Muscle of leg (tissue), 11 donors: Measurements from ENCODE around the gene TM4SF1. TPM values are rescaled to one million over a fixed set of nuclear protein-coding genes. Genes with fewer than 3 reads are reported as not detected.

ENCODE experiments used
- DNase-seq: peaks from one replicate; pipeline ENCODE4 v3.0.0; 2013
- H3K27ac ChIP-seq: one replicate; pipeline ENCODE4 v1.5.1; 2013; ENCODE audit warnings: mild to moderate bottlenecking, low read length, control low read depth
- H3K27me3 ChIP-seq: one replicate; pipeline ENCODE4 v1.6.1; 2013; ENCODE audit warnings: low read length; ENCODE audit not compliant: control insufficient read depth, insufficient read depth
- H3K36me3 ChIP-seq: one replicate; pipeline ENCODE4 v1.6.1; 2013; ENCODE audit warnings: low read length; ENCODE audit not compliant: control insufficient read depth, insufficient read depth
- H3K4me1 ChIP-seq: one replicate; pipeline ENCODE4 v1.6.1; 2013; ENCODE audit warnings: low read length; ENCODE audit not compliant: control insufficient read depth, insufficient read depth
- H3K4me3 ChIP-seq: one replicate; pipeline ENCODE4 v1.5.1; 2013; ENCODE audit warnings: low read length, control low read depth
- H3K9me3 ChIP-seq: replicated peaks from 2 replicates; pipeline ENCODE4 v1.6.1; 2013; ENCODE audit warnings: low read depth, low read length; ENCODE audit not compliant: control insufficient read depth
- WGBS: methylation state at CpG from one replicate; pipeline ENCODE4 v1.1.5; 2013; ENCODE audit warnings: missing lambda C conversion rate; ENCODE audit not compliant: insufficient coverage; 5-methylcytosine and 5-hydroxymethylcytosine counted together
- polyA plus RNA-seq, 8 donors: library from polyadenylated mRNA; unstranded; fragments of 120-200 nt; gene quantifications; one replicate each; pipeline versions ENCODE4 v1.2.1 to v1.2.3, GENCODE V29; 2013; ENCODE audit warnings: inconsistent platforms in 1 of 8, low replicate concordance in 1 of 8; ENCODE audit not compliant: insufficient read length in 8 of 8, insufficient read depth in 1 of 8
- total RNA-seq: library from RNA; stranded (reverse); fragments of 120-200 nt; gene quantifications from one replicate; pipeline ENCODE4 v1.2.4, GENCODE V29; 2013

TM4SF1 gene
- total and polyA plus RNA-seq, 9 donors: 32.8 to 57.2 (median 39.9) TPM

- 90% methylated on average over 3 of the region's 3 CpGs for WGBS
- Histone ChIP-seq H3K4me3 (no peak overlapping the region), H3K9me3 (no peaks in the 10 kb centered on the region), H3K36me3 (no peaks in the 10 kb centered on the region), H3K27ac (no peak overlapping the region), H3K27me3 (no peaks in the 10 kb centered on the region), H3K4me1 (no peaks in the 10 kb centered on the region)
- no peak for DNase-seq
Observed at GRCh38 chr3:149319750-149320149, 57.7 kb downstream of the TM4SF1 start.

Other genes with a start within 250 kb of the TM4SF1 start
- gene HPS3, start 248.0 kb downstream of the TM4SF1 start, total RNA-seq: 11.5 TPM
- 10 to 100 TPM; 10.7 to 13.6 (median 11.9) TPM for gene HPS3, start 248.0 kb downstream of the TM4SF1 start, polyA plus RNA-seq
- 1.1 TPM for gene CP, start 155.8 kb downstream of the TM4SF1 start, total RNA-seq
- gene CP, start 155.8 kb downstream of the TM4SF1 start, polyA plus RNA-seq: 1 to 10 TPM; 1.0 to 5.8 (median 1.7) TPM
- gene TM4SF18, start 44.0 kb downstream of the TM4SF1 start, total RNA-seq: 15.6 TPM
- 10 to 100 TPM in 7 of 8 donors, 1 to 10 TPM in 1; 10.0 to 18.7 (median 13.2) TPM for gene TM4SF18, start 44.0 kb downstream of the TM4SF1 start, polyA plus RNA-seq
- 0.09 TPM for gene TM4SF4, start 97.0 kb upstream of the TM4SF1 start, total RNA-seq
- 1 to 10 TPM in 2 of 8 donors, under 1 TPM in 2, not detected in 4; 0.25 to 1.7 (median 1.3) TPM for gene TM4SF4, start 97.0 kb upstream of the TM4SF1 start, polyA plus RNA-seq